GM18867 (cell line): ENCODE measurements around the gene MBOAT2.
"Not testable (repeated sequence)": the region's sequence is repeated elsewhere in the genome, so short reads cannot be mapped to it uniquely, and the experiment has no call there.

Experiments
- ATAC-seq: cut with Tn5 transposase; IDR thresholded peaks from one replicate; pipeline ENCODE4 v1.9.1; 2021; ENCODE audit warnings: mild to moderate bottlenecking, moderate library complexity; ENCODE audit not compliant: unreplicated experiment

The MBOAT2 gene

DNA sequence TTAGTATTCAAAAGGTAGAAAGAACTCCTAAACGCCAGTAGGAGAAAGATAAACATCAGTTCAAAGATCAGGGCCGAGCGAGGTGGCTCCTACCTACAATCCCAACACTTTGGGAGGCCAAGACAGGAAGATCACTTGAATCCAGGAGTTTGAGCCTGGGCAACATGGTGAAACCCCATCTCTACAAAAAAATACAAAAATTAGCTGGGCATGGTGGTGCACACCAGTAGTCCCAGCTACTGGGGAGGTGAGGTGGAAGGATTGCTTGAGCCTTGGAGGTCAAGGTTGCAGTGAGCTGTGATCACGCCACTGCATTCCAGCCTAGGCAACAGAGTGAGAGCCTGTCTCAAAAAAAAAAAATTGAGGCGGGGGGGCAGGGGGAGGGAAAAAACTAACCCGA is 40.6 kb downstream of the MBOAT2 start:
- no peak for ATAC-seq

DNA sequence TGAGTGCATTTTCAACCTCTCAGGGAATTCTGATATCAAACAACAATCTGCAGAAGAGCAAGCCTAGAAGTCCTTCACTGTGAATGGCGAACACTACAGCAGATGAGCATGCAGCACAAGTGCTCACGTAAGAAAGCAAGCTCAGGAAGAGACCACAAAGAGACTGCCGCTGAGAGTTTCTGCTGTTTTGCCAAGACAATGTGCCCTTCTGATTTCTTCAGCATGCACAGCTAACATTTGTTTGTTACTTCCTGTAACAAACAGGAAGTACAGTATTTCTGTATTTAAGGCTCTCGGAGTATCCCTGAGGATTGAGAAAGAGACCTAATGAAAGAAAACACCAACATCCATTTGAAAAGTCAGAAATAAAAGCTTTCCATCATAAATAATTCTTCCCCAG is 45.9 kb downstream of the MBOAT2 start:
- no peak for ATAC-seq

DNA sequence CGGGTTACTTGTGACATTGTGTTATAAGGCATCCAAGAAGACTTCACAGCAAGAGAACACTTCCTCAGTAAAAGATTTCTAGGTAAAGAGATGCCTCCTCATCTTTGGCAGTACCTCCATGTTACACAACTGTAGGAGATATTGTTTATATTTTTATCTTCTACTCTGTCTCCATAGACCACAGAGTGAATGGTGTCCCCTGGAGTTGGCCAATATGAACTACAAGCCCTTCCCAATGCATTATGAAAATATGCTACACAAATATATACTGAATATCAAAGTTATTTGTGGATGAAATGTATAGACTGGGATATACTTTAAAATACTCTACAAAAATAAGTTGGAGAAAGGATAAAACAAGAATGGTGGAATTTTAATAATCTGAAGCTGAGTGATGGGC is 46.7 kb downstream of the MBOAT2 start:
- no peak for ATAC-seq

DNA sequence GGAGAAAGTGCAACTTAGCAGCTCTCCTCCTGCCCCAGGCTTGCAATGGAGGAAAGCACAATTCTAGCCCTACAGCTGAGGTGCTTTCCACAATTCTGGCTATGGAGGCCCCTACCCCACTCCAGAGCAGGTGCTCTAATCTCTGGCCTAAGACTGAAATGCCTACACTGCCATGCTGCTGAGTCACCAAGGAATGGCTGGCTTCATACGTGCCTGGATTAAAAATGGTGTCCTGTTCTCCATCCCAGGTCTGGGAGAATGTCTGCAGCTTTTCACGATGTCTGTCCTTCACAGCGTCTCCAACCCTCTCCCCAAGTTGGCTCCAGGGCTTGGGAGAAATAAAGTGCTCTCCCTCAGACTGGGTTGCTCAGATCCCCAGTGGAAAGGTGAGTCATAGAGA is 48.5 kb downstream of the MBOAT2 start:
- ATAC-seq = no peak

DNA sequence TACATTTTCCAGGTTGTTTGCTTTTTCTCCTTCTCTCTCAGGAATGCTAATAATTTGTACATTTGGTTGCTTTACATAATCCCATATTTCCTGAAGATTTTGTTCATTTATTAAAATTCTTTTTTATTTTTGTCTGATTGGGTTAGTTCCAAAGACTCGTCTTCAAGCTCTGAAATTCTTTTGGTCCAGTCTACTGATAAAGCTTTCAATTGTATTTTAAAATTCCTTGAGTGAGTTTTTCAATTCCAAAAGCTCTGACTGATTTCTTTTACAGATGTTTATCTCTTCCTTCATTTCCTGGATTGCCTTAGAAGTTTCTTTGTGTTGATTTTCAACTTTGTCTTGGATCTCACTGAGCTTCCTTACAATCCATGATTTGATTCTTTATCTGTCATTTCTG is 50.0 kb downstream of the MBOAT2 start:
- no peak for ATAC-seq

DNA sequence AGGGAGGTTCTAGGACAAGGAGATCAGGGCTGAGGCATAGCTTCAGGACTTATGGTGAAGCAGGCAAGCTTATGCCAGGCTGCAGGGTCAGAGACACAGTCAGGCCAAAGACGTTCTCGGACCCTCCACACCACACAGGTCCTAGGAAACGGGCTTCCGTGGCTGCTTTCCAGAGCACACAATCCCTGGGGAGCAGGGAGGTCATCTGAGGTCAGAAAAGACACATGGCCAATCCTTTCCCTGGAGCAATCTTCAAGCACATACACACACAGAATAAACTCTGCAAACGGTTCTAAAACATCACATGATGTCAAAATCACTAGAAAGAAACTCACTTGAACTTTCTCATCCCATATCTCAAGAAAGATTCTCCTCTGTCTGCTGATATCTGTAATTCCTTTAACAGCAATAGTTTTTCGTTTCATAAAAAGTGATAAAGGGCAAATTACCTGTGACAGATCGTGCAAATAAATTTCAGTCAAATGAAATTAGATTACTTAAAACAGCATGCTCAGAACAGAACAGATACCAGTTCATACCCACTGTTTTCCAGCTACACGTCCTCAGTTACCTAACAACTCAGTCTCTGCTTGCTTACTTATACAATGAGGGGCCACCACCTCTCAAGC is 63.9 kb downstream of the MBOAT2 start:
- no peak for ATAC-seq

DNA sequence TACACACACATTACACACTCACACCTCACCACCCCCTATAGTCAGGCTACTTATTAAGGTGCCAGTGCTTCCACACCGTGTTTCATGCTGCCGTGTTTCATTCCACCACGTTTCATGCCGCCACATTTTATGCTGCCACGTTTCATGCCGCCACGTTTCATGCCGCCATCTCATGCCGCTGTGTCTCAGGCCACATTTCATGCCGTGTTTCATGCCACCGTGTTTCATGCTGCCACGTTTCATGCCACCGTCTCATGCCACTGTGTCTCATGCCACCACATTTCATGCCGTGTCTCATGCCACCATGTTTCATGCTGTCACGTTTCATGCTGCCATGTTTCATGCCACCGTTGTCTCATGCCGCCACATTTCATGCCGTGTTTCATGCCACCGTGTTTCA is 65.1 kb downstream of the MBOAT2 start:
- no peak for ATAC-seq

DNA sequence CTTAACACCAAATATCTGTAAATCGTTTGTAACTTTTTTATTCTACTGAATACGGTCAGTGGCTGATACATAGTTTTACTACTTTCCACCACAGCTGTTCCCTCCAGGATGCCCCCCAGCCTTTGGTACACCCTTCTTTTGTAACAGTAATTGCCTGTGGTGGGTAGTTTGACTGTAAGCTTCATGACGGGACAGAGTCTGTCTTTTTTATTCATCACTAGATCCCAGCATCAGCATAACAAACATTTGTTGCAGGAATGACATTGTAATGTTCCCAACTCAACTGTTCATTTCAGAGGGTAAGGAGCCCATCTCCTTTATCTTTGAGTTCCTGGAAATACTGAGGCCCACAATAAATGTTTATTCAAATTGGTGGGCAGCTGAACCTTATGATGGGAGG is 67.5 kb downstream of the MBOAT2 start:
- no peak for ATAC-seq

DNA sequence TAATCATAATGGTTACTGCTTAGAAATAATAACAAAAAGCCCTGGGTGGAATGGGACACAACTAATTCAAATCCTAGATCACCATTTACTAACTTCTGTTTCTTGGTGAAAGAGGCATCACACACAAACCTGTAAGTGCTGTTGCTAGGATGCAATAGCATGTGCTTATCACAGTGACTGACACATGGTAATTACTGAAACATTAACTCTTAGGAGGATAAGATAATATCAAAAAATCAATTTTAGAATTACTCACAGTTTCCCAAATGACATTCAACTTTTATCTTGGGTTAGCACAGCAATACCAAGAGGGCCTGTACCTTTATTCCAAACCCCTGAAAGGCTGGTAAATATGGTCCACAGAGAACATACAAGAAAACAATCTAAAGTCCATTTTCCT is 69.1 kb downstream of the MBOAT2 start:
- ATAC-seq = no peak

DNA sequence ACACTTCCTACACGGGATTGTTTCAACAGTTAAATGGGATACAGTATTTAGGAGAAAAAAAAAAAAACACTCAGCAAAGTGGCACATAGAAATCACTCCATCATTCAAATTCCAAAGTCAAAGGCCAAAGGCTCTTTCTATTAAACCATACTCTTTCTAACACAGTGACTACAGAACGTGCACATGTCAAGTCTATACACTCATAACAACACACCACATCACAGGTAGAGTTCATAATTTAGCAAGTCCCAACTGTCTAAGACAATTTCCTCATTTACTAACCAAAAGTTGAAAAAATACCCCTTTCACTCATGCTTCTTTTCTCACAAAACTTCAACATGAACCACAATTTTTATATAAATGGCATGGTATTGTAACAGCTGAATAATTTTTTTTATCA is 70.8 kb downstream of the MBOAT2 start:
- no peak for ATAC-seq

DNA sequence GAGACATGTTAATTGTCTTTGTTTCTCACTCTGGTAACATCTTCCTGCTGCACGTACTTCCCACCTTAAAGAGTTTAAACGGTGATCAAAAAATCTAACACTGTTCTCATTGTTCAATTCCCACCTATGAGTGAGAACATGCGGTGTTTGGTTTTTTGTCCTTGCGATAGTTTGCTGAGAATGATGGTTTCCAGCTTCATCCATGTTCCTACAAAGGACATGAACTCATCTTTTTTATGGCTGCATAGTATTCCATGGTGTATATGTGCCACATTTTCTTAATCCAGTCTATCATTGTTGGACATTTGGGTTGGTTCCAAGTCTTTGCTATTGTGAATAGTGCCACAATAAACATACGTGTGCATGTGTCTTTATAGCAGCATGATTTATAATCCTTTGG is 73.3 kb downstream of the MBOAT2 start:
- ATAC-seq = not testable (repeated sequence)

DNA sequence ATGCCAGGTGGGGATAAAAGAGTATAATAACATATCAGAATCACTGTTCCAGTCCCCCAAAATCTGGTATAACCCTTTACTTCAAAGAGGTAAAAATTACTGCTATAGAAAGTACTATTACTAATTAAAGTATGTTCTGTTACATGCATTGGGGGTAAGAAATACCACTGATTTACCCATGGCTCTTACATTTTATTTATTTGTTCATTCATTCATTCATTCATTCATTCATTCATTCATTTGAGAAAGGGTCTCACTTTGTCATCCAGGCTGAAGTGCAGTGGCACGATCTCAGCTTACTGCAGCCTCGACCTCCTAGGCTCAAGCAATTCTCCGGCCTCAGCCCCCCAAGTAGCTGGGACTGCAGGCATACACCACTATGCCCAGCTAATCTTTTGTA is 74.4 kb downstream of the MBOAT2 start:
- ATAC-seq = no peak

DNA sequence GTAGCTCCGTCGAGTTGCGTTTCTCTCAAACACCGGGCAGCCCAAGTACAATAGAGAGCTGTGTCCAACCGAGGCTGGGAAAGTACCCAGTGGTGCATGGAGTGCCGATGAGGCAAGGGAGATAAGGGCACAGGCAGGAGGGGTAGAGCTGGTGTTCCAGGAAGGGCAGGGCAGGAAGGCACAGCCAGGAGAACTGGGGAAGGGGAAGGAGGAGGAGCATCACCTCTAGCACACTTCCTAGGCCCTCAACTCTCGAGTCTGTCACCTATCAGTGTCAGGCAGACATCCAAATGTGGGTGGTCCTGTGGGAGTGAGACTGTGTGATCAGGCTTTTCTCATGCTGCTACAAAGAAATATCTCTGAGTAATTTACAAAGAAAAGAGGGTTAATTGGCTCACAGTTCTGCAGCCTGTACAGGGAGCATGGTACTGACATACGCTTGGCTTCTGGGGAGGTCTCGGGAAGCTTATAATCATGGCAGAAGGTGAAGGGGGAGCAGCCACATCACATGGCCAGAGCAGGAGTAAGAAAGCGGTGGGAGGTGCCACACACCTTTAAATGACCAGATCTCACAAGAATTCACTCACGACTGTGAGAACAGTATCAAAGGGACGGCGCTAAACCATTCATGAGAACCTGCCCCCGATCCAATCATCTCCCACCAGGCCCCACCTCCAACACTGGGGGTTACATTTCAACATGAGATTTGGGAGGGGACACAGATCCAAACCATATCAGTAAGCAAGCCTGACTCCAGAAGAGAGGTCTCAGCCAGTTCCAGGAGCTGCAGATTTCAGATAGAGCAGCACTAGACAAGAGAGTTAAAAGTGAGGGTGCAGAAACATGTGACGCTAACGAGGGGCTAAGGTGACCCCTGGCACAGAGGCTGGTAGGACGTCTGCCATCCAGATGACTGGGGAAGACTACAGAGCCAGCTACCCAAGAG is 75.7 kb downstream of the MBOAT2 start:
- no peak for ATAC-seq

DNA sequence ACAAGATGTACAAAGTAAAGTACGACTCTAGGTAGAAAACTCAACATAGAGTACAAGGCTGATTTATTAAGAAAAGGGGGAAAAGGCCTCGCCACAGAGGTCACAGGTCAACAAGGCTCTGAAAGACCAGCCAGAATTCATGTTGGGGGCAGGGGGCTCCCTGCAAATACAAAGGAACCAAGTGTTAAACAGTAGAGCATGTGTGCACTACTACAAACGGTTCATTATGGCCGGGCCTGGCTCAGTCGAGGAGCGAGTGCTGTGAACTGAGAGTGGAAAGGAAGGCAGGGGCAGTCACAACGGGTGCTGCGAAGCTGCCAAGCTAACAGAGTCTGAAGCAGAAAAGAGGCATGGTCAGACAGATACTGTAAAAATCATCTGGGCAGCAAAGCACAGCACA is 77.1 kb downstream of the MBOAT2 start:
- no peak for ATAC-seq

DNA sequence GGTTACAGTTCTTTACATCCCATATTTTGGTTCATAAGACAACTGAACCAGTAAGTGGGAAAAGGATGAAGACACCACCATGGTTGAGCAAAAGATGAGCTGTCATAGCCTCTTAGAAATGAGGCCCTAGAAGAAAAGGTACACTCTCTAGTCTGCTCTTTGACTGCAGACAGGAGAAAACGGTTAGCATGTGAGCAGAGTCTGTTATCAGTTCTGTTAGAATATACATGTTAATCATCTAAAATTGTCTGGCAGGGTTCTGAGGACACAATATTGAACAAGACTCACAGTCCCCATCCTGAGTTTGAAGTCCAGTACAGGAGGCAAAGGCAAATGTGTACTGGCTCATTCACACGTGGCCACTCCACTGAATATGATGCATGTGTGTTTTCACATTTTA is 78.1 kb downstream of the MBOAT2 start:
- ATAC-seq = no peak

DNA sequence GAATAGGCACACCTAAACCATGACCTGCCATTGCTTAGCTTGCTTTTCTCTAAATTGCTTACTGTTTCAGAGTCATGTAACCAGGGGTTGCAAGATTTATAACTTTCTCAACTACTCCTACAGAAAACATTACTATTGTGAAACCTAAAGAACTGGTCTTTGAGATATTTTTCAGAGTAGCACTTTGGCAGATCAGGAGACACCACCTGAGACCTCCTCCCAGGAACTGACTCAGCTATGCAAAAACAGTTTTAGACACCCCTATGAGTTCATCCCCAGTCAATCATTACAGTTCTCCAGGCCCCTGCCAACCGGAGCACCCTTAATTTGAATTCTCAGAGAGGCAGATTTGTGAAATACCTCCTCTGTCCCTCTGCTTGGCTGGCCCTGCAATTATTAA is 80.3 kb downstream of the MBOAT2 start:
- no peak for ATAC-seq

DNA sequence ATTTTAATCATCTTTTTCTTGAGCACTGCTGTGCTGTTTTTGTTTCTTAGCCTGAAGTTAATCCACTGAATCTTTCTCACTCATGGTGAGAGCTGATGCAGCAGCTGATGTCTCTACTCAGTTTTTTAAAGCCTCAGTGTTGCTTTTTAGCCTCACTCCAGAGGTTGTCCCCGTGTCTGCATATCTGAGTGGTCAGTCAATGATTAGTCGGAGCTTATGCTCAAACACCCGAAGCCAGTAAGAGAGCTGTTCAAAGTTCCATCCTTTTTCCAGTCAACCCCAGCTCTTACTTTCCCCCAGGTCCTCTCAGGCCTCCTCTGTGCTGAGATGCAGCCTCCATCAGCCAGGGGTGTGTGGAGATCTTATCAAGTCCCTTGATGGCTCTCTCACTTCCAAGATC is 81.1 kb downstream of the MBOAT2 start:
- ATAC-seq = no peak

DNA sequence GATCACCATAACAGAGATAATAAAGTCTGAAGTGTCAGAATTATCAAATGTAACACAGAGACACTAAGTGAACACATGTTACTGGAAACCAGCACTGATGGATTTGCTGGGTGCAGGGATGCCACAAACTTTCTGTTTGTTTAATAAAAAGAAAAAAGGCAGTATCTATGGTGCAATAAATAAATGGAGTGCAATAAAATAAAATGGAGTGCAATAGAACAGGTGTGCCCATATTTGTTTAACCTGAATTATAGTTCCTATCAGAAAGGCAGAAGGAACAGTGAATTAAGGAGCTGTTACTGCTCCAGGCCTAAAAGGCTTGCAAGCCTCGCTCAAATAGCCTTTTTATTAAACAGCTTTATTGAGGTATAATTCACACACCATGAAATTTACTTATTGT is 85.1 kb downstream of the MBOAT2 start:
- ATAC-seq = no peak

DNA sequence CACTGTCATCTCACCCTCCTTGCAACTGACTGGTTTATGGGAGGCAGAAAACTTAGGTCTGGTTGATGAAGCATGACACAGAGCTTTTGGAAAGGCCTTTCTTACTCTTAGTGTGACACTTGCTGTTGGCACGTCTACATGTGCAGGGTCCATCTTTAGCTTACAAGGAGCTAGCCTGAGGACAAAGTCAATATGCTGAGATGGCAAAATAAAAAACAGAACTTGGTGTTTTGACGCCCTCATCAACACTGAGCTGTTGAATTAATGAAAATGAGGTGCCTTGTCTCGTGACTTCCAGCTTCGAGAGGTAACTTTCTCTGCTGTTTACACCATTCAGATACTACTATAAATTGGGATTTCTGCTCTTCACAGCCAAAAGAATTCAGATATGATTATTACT is 87.5 kb downstream of the MBOAT2 start:
- no peak for ATAC-seq

DNA sequence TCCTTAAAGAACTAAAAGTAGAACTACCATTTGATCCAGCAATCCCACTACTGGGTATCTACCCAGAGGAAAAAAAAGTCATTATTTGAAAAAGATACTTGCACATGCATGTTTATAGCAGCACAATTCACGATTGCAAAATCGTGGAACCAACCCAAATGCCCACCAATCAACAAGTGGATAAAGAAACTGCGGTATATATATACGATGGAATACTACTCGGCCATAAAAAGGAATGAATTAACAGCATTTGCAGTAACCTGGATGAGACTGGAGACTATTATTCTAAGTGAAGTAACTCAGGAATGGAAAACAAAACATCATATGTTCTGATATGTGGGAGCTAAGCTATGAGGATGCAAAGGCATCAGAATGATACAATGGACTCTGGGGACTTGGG is 89.7 kb downstream of the MBOAT2 start:
- not testable (repeated sequence) for ATAC-seq

DNA sequence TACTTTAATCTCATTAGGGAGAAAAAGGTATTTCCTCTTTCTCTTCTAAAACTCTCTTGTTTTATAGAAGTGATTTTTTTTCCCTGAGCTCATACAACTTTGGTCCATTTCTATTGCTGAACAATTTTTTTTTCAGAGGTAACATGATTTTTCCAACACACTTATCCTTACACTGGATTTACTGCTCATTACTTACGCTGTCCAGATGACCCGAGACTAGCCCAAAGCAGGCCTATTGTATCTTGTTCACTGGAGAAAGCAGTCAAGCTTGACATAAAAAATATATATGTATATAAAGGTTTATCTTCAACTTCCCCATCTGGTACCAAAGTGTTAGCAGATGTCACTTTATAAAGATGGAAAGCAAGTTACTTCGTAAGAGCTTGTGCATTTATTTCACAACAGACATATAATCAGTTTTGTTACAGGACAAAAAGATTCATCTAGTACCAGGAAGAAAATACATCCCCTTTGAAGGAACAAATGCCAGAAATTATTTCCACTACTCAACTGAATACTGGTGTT is 95.7 kb downstream of the MBOAT2 start:
- no peak for ATAC-seq

DNA sequence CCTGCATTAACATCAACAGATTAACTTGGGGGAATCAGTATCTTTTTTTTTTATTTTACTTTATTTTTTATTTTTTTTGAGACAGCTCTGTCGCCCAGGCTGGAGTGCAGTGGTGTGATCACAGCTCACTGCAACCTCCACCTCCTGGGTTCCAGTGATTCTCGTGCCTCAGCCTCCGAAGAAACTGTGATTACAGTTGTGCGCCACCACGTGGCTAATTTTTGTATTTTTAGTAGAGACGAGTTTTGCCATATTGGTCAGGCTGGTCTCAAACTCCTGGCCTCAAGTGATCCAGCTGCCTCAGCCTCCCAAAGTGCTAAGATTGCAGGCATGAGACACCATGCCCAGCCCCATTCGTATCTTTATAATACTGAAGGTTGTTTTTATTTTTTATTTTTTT is 99.6 kb downstream of the MBOAT2 start:
- not testable (repeated sequence) for ATAC-seq
